ENCODE data around the gene CELF2. TPM values are rescaled to one million over a fixed set of nuclear protein-coding genes. Genes with fewer than 3 reads are reported as not detected.
A peak's percentile ranks its signal among the peaks of the same experiment; 100 is the strongest.

CELF2 gene
- total RNA-seq, 2 experiments from 2014 or later = 179 to 182 TPM

GRCh38 chr10:11305825-11306593, 288.3 kb downstream of the CELF2 start:
- H3K9me3 Mint-ChIP-seq (ENCODE audit: insufficient read depth) = peaks cover 15% of the 10 kb centered on the region
- ATAC-seq = no peak
- ChIA-PET CTCF (no interaction called here), POLR2A (interaction anchor here (1.1 kb wide), 1 partner anchor 12 kb away, joined by 3 read pairs; no protein-coding TSS in a partner anchor)
- DNase-seq = no peak
- H3K36me3 Mint-ChIP-seq (ENCODE audit: low read depth) = peaks cover 93% of the 10 kb centered on the region
- peak overlapping the region; percentile 16 for H3K27ac Mint-ChIP-seq
- H3K27me3 Mint-ChIP-seq (ENCODE audit: low read depth) = no peaks in the 10 kb centered on the region
- H3K4me1 Mint-ChIP-seq (ENCODE audit: low read depth) = peaks cover 10% of the 10 kb centered on the region
- no peak overlapping the region for H3K4me3 Mint-ChIP-seq

DNA sequence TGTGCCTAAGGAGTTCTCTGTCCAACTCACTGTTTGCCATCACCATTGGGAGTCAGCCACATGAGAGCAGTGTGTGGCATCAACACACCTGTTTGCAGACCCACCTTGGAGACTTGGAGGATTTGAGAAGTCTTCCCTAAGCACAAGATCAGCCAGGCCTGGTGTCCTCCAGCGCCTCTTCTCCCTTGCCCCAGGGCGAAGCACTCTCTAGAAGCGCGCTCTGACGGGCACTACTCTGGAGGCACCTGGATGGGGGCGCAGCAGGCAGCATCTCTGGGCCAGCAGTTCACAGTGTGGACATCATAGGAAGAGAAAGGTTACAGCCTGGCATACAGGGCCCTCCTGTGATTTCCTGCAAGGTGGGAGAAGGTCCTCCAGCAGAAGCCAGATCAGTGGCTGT, 289.3 kb downstream of the CELF2 start:
- Mint-ChIP-seq H3K27me3 (ENCODE audit: low read depth) (no peaks in the 10 kb centered on the region), H3K27ac (no peak overlapping the region), H3K36me3 (ENCODE audit: low read depth) (peaks cover 97% of the 10 kb centered on the region), H3K4me1 (ENCODE audit: low read depth) (peaks cover 14% of the 10 kb centered on the region), H3K9me3 (ENCODE audit: insufficient read depth) (peaks cover 18% of the 10 kb centered on the region), H3K4me3 (no peak overlapping the region)
- DNase-seq = no peak
- ChIA-PET CTCF (no interaction called here), POLR2A (no interaction called here)
- no peak for ATAC-seq

DNA sequence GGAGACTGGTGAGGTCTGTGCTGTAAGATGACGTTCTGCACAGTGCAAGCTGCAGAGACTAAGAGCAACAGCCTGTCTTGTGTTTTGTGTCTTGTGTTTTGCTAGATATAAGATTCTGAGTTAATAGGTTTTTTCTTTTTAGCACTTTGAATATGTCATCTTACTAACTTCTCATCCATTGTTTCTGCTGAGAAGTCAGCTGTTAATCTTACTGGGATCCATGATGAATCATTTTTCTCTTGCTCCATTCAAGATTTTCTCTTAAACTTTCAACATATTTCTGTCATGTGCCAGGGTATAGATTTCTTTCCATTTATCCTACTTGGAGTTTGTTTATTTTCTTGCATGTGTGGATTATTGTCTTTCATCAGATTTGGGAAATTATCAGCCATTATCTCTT, 290.3 kb downstream of the CELF2 start:
- H3K27me3 Mint-ChIP-seq (ENCODE audit: low read depth) = no peaks in the 10 kb centered on the region
- no peak overlapping the region for H3K4me3 Mint-ChIP-seq
- CTCF ChIA-PET = no interaction called here
- H3K4me1 Mint-ChIP-seq (ENCODE audit: low read depth) = peaks cover 15% of the 10 kb centered on the region
- H3K36me3 Mint-ChIP-seq (ENCODE audit: low read depth) = peaks cover 95% of the 10 kb centered on the region
- ATAC-seq (no peak), DNase-seq (no peak)
- H3K9me3 Mint-ChIP-seq (ENCODE audit: insufficient read depth) = peaks cover 18% of the 10 kb centered on the region
- POLR2A ChIA-PET = no interaction called here
- no peak overlapping the region for H3K27ac Mint-ChIP-seq

GRCh38 chr10:11311027-11311426, 293.4 kb downstream of the CELF2 start:
- CTCF ChIA-PET = no interaction called here
- Mint-ChIP-seq H3K4me1 (ENCODE audit: low read depth) (peaks cover 19% of the 10 kb centered on the region), H3K27ac (no peak overlapping the region), H3K4me3 (no peak overlapping the region), H3K36me3 (ENCODE audit: low read depth) (peaks cover 92% of the 10 kb centered on the region), H3K9me3 (ENCODE audit: insufficient read depth) (peaks cover 14% of the 10 kb centered on the region), H3K27me3 (ENCODE audit: low read depth) (no peaks in the 10 kb centered on the region)
- POLR2A ChIA-PET = no interaction called here
- ATAC-seq = no peak
- no peak for DNase-seq

- H3K36me3 Mint-ChIP-seq (ENCODE audit: low read depth) = peaks cover 92% of the 10 kb centered on the region
- H3K27me3 Mint-ChIP-seq (ENCODE audit: low read depth) = no peaks in the 10 kb centered on the region
- ChIA-PET CTCF (no interaction called here), POLR2A (no interaction called here)
- no peak for ATAC-seq
- H3K4me1 Mint-ChIP-seq (ENCODE audit: low read depth) = peaks cover 26% of the 10 kb centered on the region
- peak overlapping the region; percentile 56 for H3K27ac Mint-ChIP-seq
- DNase-seq = no peak
- no peak overlapping the region for H3K4me3 Mint-ChIP-seq
- peaks cover 8% of the 10 kb centered on the region for H3K9me3 Mint-ChIP-seq (ENCODE audit: insufficient read depth)
These were observed 295.8 kb downstream of the CELF2 start for GRCh38 chr10:11313463-11313862.

DNA sequence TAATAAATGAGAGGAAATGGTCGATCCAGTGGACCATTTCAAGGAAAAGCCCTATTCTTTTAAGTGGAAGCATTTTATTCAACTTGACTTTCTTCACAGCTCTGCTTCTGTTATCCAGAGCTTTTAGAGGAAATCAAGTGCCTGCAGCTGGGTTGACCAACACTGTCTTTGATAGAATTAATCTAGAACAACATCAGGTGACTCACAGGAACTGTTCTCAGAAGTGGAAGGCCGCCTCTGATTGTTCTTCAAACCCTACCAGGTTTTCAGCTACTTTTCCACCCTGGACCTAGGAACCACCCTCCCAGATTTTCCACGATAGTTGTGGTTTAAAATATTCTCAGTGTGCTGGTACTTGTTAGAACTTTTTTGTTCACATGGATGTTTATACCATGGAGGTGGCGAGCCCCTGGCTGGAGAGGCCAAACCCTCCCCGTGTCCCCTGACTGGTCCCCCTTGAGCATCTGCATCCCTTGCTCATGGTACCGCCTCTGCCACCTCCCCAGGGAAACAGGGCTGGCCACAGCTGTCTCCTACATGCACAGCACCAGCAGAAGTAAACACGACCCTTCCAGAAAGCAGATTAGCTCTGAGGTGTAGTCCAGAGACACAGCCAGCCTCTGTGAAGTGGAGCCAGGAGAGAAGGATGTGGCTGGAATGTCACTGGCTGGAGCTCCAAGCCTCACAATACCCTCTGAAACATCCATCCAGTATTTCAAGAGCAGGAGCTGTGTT, 300.4 kb downstream of the CELF2 start:
- ChIA-PET POLR2A (interaction anchor here (0.8 to 1.4 kb wide), 2 partner anchors 13 to 19 kb away, joined by 3 read pairs; no protein-coding TSS in a partner anchor), CTCF (interaction anchor here (1.1 kb wide), 1 partner anchor 47 kb away, joined by 5 read pairs; no protein-coding TSS in a partner anchor)
- Mint-ChIP-seq H3K36me3 (ENCODE audit: low read depth) (peaks cover 94% of the 10 kb centered on the region), H3K9me3 (ENCODE audit: insufficient read depth) (no peaks in the 10 kb centered on the region), H3K4me3 (no peak overlapping the region), H3K27ac (peak overlapping the region; percentile 23), H3K27me3 (ENCODE audit: low read depth) (no peaks in the 10 kb centered on the region), H3K4me1 (ENCODE audit: low read depth) (peaks cover 33% of the 10 kb centered on the region)
- ATAC-seq (no peak), DNase-seq (no peak)

DNA sequence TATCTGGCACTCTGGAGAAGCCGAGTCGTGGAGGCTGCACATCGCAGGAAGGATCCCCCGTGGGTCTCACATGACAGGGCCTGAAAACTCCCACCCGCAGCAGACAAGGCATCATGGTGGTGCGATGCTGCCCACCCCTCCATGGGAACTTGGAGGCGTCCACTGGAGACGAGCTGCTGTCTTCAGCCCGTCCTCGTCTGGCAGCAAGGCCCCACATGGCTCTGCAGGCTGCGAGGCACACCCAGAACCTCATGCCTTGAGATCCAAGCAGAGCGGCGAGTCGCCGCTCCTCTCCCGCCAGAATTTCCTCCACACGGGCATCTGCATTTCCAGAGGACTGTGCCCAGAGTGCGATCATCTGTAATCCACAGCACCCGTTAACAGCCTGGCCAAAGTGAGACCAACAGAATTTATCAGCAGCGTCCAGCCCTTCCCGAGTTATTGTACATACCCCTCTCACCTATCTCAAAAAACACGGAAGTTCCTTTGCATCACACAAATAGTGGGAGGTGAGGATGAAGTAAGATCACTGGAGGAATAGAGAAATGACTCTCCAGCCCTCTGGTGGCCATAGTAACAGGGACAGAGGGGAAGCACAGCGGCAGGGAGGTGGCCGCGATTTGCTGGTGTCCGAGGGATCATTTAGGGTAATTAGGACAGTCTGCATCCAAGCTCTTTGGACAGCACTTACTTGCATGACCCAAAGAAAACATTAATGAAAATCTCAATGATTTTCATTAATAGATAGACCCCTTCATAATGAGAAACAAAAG, 301.3 kb downstream of the CELF2 start:
- H3K4me3 Mint-ChIP-seq = no peak overlapping the region
- ChIA-PET POLR2A (interaction anchor here (0.6 kb wide), 1 partner anchor 165 kb away, joined by 3 read pairs; no protein-coding TSS in a partner anchor), CTCF (interaction anchor here (1.1 to 1.4 kb wide), 2 partner anchors 9 to 48 kb away, joined by 4 to 5 read pairs; no protein-coding TSS in a partner anchor)
- H3K4me1 Mint-ChIP-seq (ENCODE audit: low read depth) = peaks cover 33% of the 10 kb centered on the region
- H3K9me3 Mint-ChIP-seq (ENCODE audit: insufficient read depth) = no peaks in the 10 kb centered on the region
- no peaks in the 10 kb centered on the region for H3K27me3 Mint-ChIP-seq (ENCODE audit: low read depth)
- peak overlapping the region; percentile 30 for H3K27ac Mint-ChIP-seq
- DNase-seq = no peak
- H3K36me3 Mint-ChIP-seq (ENCODE audit: low read depth) = peaks cover 95% of the 10 kb centered on the region
- ATAC-seq = no peak

DNA sequence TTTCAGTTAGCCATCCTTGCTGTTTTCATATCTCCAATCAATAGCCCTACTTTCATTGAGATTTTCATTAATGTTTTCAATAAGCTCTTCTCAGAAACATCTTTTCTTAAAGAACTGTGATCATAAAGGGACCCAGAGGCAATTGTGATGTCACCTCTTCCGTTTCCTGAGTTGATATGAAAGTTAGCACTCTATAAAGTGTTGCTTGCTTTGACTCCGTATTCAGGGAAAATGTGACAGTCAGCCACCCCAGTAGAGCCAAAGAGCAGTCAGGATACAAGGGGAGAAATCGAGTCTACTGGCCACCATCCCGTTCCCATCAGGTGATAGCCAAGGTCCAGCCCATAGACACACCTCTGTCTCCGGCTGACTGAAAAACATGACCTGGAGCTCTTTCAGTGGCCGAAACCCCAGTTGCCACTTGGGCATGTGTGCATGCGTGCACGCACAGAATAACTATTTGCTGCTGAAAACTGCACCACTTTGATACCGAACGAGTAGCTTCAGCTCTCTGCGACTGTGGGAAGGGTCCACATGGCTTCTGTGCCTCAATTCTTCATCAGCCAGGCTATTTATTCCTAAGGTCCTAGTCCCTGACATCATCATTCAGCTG, 302.4 kb downstream of the CELF2 start:
- ChIA-PET POLR2A (no interaction called here), CTCF (interaction anchor here (1.4 kb wide), 1 partner anchor 8 kb away, joined by 4 read pairs; no protein-coding TSS in a partner anchor)
- H3K27ac Mint-ChIP-seq = peak overlapping the region; percentile 78
- H3K27me3 Mint-ChIP-seq (ENCODE audit: low read depth) = no peaks in the 10 kb centered on the region
- H3K4me1 Mint-ChIP-seq (ENCODE audit: low read depth) = peaks cover 30% of the 10 kb centered on the region
- H3K9me3 Mint-ChIP-seq (ENCODE audit: insufficient read depth) = no peaks in the 10 kb centered on the region
- DNase-seq (no peak), ATAC-seq (peak; percentile 28)
- H3K4me3 Mint-ChIP-seq = no peak overlapping the region
- H3K36me3 Mint-ChIP-seq (ENCODE audit: low read depth) = peaks cover 95% of the 10 kb centered on the region

DNA sequence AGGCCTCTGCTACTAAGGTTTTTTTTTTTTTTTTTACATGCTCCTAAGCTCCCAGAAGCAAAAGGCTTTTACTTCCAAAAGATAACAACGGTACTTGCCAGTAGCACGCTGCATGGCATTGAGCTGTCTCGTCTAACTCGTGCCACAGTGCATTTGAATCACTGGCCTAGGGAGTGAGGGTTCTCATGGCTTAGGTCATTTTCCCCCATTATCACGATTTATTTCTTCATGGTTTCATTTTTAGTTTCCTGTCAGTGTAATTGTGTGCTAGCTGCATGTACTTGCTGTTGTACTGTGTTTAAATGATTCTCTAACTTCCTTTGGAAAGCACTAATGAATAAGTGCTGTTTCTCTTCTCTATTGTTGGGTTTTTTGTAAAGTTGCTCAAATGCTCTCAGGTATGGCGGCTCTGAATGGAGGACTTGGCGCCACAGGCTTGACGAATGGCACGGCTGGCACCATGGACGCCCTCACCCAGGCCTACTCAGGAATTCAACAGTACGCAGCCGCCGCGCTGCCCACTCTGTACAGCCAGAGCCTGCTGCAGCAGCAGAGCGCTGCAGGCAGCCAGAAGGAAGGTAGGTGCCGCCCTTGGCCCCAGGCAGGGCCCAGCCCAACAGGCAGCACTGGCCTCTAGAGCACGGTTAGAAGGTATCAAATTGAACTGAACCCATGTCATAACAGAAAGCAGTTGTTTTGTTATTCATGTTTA, 303.3 kb downstream of the CELF2 start:
- DNase-seq (no peak), ATAC-seq (no peak)
- H3K27ac Mint-ChIP-seq = no peak overlapping the region
- H3K36me3 Mint-ChIP-seq (ENCODE audit: low read depth) = peaks cover 97% of the 10 kb centered on the region
- ChIA-PET POLR2A (no interaction called here), CTCF (no interaction called here)
- H3K27me3 Mint-ChIP-seq (ENCODE audit: low read depth) = no peaks in the 10 kb centered on the region
- H3K4me1 Mint-ChIP-seq (ENCODE audit: low read depth) = peaks cover 30% of the 10 kb centered on the region
- H3K9me3 Mint-ChIP-seq (ENCODE audit: insufficient read depth) = no peaks in the 10 kb centered on the region
- no peak overlapping the region for H3K4me3 Mint-ChIP-seq

GRCh38 chr10:11322698-11323097, 305.0 kb downstream of the CELF2 start:
- ATAC-seq (no peak), DNase-seq (no peak)
- Mint-ChIP-seq H3K4me1 (ENCODE audit: low read depth) (peaks cover 25% of the 10 kb centered on the region), H3K27ac (no peak overlapping the region), H3K4me3 (no peak overlapping the region), H3K36me3 (ENCODE audit: low read depth) (peaks cover 97% of the 10 kb centered on the region), H3K27me3 (ENCODE audit: low read depth) (no peaks in the 10 kb centered on the region), H3K9me3 (ENCODE audit: insufficient read depth) (no peaks in the 10 kb centered on the region)
- POLR2A ChIA-PET = no interaction called here
- CTCF ChIA-PET = no interaction called here

DNA sequence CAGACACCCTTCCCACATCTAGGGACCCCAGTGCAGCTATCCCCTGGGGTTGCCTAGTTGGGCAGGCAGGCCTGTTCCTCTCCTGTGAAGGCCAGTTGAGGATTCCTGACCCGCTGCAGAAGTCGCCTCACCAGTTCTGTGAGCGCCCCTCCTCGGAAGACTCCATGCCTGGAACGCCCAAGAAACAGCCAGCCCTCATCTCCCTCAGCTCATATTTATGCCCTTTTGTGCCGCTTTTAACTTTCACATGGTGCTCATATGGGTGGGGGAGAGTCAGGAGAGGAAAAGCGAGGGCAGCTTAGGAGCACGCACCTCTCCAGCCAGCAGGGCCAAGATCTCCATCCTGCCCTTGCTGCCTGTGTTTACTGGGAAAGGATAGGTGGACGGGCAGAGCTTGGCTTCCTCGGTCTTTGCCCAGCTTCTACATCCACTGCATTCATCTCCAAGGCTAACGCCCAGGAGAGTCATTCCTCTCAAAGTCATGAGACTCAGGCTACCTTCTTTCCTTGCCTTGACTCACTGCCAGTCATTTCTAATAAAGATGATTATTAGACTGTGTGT, 307.2 kb downstream of the CELF2 start:
- H3K9me3 Mint-ChIP-seq (ENCODE audit: insufficient read depth) = no peaks in the 10 kb centered on the region
- peak overlapping the region; percentile 49 for H3K27ac Mint-ChIP-seq
- no peak overlapping the region for H3K4me3 Mint-ChIP-seq
- H3K4me1 Mint-ChIP-seq (ENCODE audit: low read depth) = peaks cover 17% of the 10 kb centered on the region
- H3K36me3 Mint-ChIP-seq (ENCODE audit: low read depth) = peaks cover 88% of the 10 kb centered on the region
- ChIA-PET CTCF (no interaction called here), POLR2A (no interaction called here)
- DNase-seq (no peak), ATAC-seq (no peak)
- no peaks in the 10 kb centered on the region for H3K27me3 Mint-ChIP-seq (ENCODE audit: low read depth)
